ENCODE data around the gene ADCY9. TPM values are rescaled to one million over a fixed set of nuclear protein-coding genes. Genes with fewer than 3 reads are reported as not detected.

Gene ADCY9
- total RNA-seq, 1 donor from 2014 or later = 49.6 TPM

- Histone ChIP-seq H3K27me3 (no peaks in the 10 kb centered on the region), H3K4me3 (peak overlapping the region; percentile 76), H3K4me1 (peaks cover 34% of the 10 kb centered on the region), H3K36me3 (no peaks in the 10 kb centered on the region), H3K9me3 (no peaks in the 10 kb centered on the region), H3K27ac (no peak overlapping the region)
- TF ChIP-seq, protein P1, sequence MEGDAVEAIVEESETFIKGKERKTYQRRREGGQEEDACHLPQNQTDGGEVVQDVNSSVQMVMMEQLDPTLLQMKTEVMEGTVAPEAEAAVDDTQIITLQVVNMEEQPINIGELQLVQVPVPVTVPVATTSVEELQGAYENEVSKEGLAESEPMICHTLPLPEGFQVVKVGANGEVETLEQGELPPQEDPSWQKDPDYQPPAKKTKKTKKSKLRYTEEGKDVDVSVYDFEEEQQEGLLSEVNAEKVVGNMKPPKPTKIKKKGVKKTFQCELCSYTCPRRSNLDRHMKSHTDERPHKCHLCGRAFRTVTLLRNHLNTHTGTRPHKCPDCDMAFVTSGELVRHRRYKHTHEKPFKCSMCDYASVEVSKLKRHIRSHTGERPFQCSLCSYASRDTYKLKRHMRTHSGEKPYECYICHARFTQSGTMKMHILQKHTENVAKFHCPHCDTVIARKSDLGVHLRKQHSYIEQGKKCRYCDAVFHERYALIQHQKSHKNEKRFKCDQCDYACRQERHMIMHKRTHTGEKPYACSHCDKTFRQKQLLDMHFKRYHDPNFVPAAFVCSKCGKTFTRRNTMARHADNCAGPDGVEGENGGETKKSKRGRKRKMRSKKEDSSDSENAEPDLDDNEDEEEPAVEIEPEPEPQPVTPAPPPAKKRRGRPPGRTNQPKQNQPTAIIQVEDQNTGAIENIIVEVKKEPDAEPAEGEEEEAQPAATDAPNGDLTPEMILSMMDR (IDR thresholded peaks at IDR 0.05) = no peak
- no peak for ATAC-seq
- intact Hi-C loops (cut with DNase I) = loop anchor here (10.0 kb wide), 1 partner anchor 61 kb away; no protein-coding TSS in a partner anchor
- no peak for DNase-seq
Measured at GRCh38 chr16:4115949-4116318, 308 bp downstream of the ADCY9 start.

GRCh38 chr16:4115209-4115948 is 863 bp downstream of the ADCY9 start:
- intact Hi-C loops (cut with DNase I) = loop anchor here (10.0 kb wide), 1 partner anchor 61 kb away; no protein-coding TSS in a partner anchor
- Histone ChIP-seq H3K27ac (peak overlapping the region; percentile 70), H3K4me3 (peak overlapping the region; percentile 76), H3K36me3 (no peaks in the 10 kb centered on the region), H3K9me3 (no peaks in the 10 kb centered on the region), H3K27me3 (no peaks in the 10 kb centered on the region), H3K4me1 (peaks cover 40% of the 10 kb centered on the region)
- ATAC-seq (peak; percentile 63), DNase-seq (peak; percentile 86)
- TF ChIP-seq, protein P1 (IDR thresholded peaks at IDR 0.05) = no peak

DNA sequence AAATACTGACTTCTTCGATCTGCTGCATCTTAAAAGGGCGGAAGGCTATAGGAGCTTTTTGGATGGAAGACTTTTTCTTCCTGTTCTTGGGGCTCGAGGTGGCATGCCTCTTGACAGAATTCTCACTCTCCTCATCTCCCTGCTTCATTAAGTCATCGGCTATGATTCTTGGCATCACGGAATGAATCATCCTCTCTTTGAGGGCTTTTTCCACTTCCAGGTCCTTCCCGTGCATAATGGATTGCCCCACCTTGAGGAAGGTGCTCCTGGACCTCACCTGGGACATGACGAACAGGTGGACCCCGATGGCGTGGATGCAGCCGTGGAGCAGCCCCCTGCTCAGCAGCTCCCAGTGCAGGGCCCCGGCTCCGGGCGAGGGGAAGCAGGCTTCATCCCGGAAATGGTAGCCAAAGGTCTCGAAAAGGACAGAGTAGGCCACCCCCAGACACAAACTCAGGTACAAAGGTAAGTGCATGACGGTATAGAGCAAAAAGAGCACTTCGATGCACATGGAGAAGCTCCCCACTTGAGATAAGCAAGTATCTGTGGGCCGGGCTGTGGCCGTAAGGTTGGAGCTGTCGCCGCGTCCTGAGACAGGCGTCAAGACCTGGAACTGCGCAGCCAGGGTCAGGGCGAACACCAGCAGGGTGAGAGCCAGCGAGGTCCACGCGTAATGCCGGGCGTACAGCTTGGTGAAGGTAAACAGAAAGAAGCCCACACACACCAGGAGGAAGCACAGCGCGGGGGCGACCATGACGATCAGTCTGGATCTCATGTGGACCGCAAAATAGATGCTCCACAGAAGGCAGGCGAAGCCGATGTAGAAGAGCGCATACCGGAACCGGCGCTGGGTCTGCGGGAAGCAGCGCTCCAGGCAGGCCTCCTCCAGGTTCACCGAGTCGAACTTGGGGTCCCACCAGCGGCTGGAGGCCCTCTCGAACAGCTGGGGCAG is 1.7 kb downstream of the ADCY9 start:
- ATAC-seq (no peak), DNase-seq (peak; percentile 66)
- no peaks in the 10 kb centered on the region for H3K36me3 ChIP-seq
- H3K4me3 ChIP-seq = peak overlapping the region; percentile 76
- H3K27ac ChIP-seq = no peak overlapping the region
- H3K4me1 ChIP-seq = peaks cover 47% of the 10 kb centered on the region
- TF ChIP-seq, protein P1 (IDR thresholded peaks at IDR 0.05) = no peak
- no peaks in the 10 kb centered on the region for H3K9me3 ChIP-seq
- H3K27me3 ChIP-seq = no peaks in the 10 kb centered on the region
- intact Hi-C loops (cut with DNase I) = loop anchor here (10.0 kb wide), 1 partner anchor 60 kb away; no protein-coding TSS in a partner anchor

- TF ChIP-seq, protein P1 (IDR thresholded peaks at IDR 0.05) = no peak
- H3K27me3 ChIP-seq = no peaks in the 10 kb centered on the region
- ATAC-seq (no peak), DNase-seq (no peak)
- H3K4me3 ChIP-seq = peak overlapping the region; percentile 76
- H3K4me1 ChIP-seq = peaks cover 52% of the 10 kb centered on the region
- intact Hi-C loops (cut with DNase I) = loop anchor here (10.0 kb wide), 1 partner anchor 59 kb away; no protein-coding TSS in a partner anchor
- H3K27ac ChIP-seq = no peak overlapping the region
- no peaks in the 10 kb centered on the region for H3K36me3 ChIP-seq
- H3K9me3 ChIP-seq = no peaks in the 10 kb centered on the region
Measured at GRCh38 chr16:4113358-4114256, 2.6 kb downstream of the ADCY9 start.

Data from upper lobe of right lung (tissue), 1 donor.